Heart right ventricle (tissue), 16 donors: ENCODE results near the gene CCDC181. TPM values are rescaled to one million over a fixed set of nuclear protein-coding genes. Genes with fewer than 3 reads are reported as not detected.
A peak's percentile ranks its signal among the peaks of the same experiment; 100 is the strongest.

ENCODE experiments used
- ATAC-seq, 8 donors: fragments of 200-7000 bp; cut with Tn5 transposase; one replicate each; pipeline ENCODE4 v1.9.1; 2020; ENCODE audit warnings: mild to moderate bottlenecking in 8 of 8, moderate library complexity in 8 of 8, moderate number of reproducible peaks in 1 of 8
- DNase-seq, 2 donors: peaks; one replicate each; pipeline ENCODE4 v3.0.0-alpha.2; 2020
- H3K27ac ChIP-seq, 10 donors: fragments of 200-600 bp; sonication (generic) in 2 of 10; one replicate each; pipeline versions ENCODE4 v1.5.0 to v1.8.0; 2020 to 2022; ENCODE audit warnings: mild to moderate bottlenecking in 3 of 10
- H3K27me3 ChIP-seq, 7 donors: fragments of 200-600 bp; one replicate each; pipeline ENCODE4 v1.8.0; 2021 to 2022; ENCODE audit warnings: mild to moderate bottlenecking in 2 of 7
- H3K36me3 ChIP-seq, 9 donors: fragments of 200-600 bp; sonication (generic) in 1 of 9; one replicate each; pipeline versions ENCODE4 v1.5.0 to v1.8.0; 2020 to 2022; ENCODE audit warnings: mild to moderate bottlenecking in 2 of 9
- H3K4me1 ChIP-seq, 9 donors: fragments of 200-600 bp; sonication (generic) in 1 of 9; one replicate each; pipeline versions ENCODE4 v1.5.0 to v1.8.0; 2020 to 2022; ENCODE audit warnings: mild to moderate bottlenecking in 4 of 9
- H3K4me3 ChIP-seq, 10 donors: fragments of 200-600 bp; sonication (generic) in 2 of 10; one replicate each; pipeline versions ENCODE4 v1.5.0 to v1.8.0; 2020 to 2022; ENCODE audit warnings: mild to moderate bottlenecking in 7 of 10, moderate library complexity in 2 of 10
- H3K9me3 ChIP-seq, 11 donors: fragments of 200-600 bp in 10 of 11; sonication (generic) in 2 of 11; one replicate each; pipeline versions ENCODE4 v1.5.0 to v1.8.0; 2013 to 2022; ENCODE audit warnings: mild to moderate bottlenecking in 2 of 11, control low read depth in 1 of 11, moderate library complexity in 1 of 11
- WGBS, 2 donors: extraction: QIAGEN DNeasy Blood & Tissue Kit; methylation state at CpG; one replicate each; pipeline ENCODE4 v1.1.7; 2013; ENCODE audit warnings: inconsistent platforms in 1 of 2; 5-methylcytosine and 5-hydroxymethylcytosine counted together
- intact Hi-C, 10 donors: fragments of 100-400 bp; cut with DNase I; formaldehyde crosslinking; loops; one replicate each; pipeline versions ENCODE4 v1.11.1 to v1.14.2; 2022
- polyA plus RNA-seq, 2 donors: library from polyadenylated mRNA; stranded (reverse); fragments of 200-250 nt; gene quantifications; one replicate each; pipeline ENCODE4 v1.2.3, GENCODE V29; 2013
- total RNA-seq, 10 donors: library from RNA; stranded (reverse); fragmentation: NEBNext Ultra II Directional in 3 of 10; extraction: Animal tissue kit (Norgen Biotek cat#: 25700) in 3 of 10; gene quantifications; one replicate each; pipeline versions ENCODE4 v1.2.1 to v1.2.4, GENCODE V29; 2021 to 2023
- TF ChIP-seq, protein P1 (sequence below), 9 donors: fragments of 200-600 bp; sonication (generic) in 2 of 9; IDR thresholded peaks; one replicate each; pipeline versions ENCODE4 v1.5.0 to v1.8.0; 2021 to 2022; ENCODE audit warnings: antibody characterized with exemption in 9 of 9, mild to moderate bottlenecking in 5 of 9, moderate library complexity in 1 of 9
- donor health status: Arrhythmogenic right ventricular cardiomyopathy.
- donor health status: ischemic (EF 13 %, LVEDD 7.1; RV severe dilation, severe dysfunction).
- donor health status: healthy with polysubstance abuse.
- donor health status: DM: no; HTN: yes; CAD: no.
- donor health status: DM: no; HTN: no; CAD: no.
- donor health status: ischemic (EF 25% LVEDD 6.9; RV normal size, moderate dysfunction).
- donor health status: ischemic (EF 25% LVEDD 5.7; RV mildly dilated, moderate dysfunction).
- donor health status: healthy.
- donor health status: DM: yes; HTN: yes; CAD: no.
- donor health status: Ischemic cardiomyopathy.
- donor health status: ischemic (EF 35%, LVEDD 5.7; RV mildly dilated, moderate dysfunction).
- donor health status: nonischemic (EF 11% LVEDD 7.7; RV severe dilation, severe dysfunction).
- donor health status: DM: yes; HTN: yes; CAD: no.
- donor health status: PGD.
- donor health status: ischemic (EF 29% LVEDD 5.4; RV normal size, mild dysfunction).
- donor health status: nonischemic (EF 23%, LVEDD 6.1; RV moderate dilation, normal function).

CCDC181 gene
- total and polyA plus RNA-seq, 12 donors, result 0.51 to 1.5 (median 0.96) TPM

DNA sequence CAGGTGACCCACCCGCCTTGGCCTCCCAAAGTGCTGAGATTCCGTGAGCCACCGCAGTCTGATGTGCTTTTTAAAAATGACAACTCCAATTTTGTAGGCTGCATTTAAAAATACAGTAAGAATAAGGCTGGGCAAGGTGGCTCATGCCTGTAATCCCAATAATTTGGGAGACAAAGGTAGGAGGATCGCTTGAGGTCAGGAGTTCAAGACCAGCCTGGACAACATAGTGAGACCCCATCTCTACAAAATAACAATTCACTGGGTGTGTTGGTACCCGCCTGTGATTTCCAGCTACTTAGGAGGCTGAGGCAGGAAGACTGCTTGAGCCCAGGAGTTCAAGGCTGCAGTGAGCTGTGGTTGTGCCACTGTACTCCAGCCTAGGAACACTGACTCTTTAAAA lies 35.1 kb upstream of the CCDC181 start:
- peaks cover 0 to 7% (median 0%) of the 10 kb centered on the region in 7 donors for H3K27me3 ChIP-seq
- H3K9me3 ChIP-seq, result peaks cover 0 to 12% (median 5%) of the 10 kb centered on the region in 11 donors
- intact Hi-C loops, result loop anchor here in 1 of 10 donors (10.0 kb wide), 1 partner anchor 82 kb away; no protein-coding TSS in a partner anchor
- H3K27ac ChIP-seq, result no peak overlapping the region
- ATAC-seq (no peak), DNase-seq (no peak)
- peaks cover 0 to 24% (median 4%) of the 10 kb centered on the region in 9 donors for H3K36me3 ChIP-seq
- TF ChIP-seq, protein P1, sequence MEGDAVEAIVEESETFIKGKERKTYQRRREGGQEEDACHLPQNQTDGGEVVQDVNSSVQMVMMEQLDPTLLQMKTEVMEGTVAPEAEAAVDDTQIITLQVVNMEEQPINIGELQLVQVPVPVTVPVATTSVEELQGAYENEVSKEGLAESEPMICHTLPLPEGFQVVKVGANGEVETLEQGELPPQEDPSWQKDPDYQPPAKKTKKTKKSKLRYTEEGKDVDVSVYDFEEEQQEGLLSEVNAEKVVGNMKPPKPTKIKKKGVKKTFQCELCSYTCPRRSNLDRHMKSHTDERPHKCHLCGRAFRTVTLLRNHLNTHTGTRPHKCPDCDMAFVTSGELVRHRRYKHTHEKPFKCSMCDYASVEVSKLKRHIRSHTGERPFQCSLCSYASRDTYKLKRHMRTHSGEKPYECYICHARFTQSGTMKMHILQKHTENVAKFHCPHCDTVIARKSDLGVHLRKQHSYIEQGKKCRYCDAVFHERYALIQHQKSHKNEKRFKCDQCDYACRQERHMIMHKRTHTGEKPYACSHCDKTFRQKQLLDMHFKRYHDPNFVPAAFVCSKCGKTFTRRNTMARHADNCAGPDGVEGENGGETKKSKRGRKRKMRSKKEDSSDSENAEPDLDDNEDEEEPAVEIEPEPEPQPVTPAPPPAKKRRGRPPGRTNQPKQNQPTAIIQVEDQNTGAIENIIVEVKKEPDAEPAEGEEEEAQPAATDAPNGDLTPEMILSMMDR (IDR thresholded peaks at IDR 0.05), result no peak
- H3K4me3 ChIP-seq, result no peak overlapping the region
- WGBS, 2 donors, result 96 to 97% methylated on average over 5 of the region's 5 CpGs
- H3K4me1 ChIP-seq, result peaks cover 0 to 11% (median 0%) of the 10 kb centered on the region in 9 donors

DNA sequence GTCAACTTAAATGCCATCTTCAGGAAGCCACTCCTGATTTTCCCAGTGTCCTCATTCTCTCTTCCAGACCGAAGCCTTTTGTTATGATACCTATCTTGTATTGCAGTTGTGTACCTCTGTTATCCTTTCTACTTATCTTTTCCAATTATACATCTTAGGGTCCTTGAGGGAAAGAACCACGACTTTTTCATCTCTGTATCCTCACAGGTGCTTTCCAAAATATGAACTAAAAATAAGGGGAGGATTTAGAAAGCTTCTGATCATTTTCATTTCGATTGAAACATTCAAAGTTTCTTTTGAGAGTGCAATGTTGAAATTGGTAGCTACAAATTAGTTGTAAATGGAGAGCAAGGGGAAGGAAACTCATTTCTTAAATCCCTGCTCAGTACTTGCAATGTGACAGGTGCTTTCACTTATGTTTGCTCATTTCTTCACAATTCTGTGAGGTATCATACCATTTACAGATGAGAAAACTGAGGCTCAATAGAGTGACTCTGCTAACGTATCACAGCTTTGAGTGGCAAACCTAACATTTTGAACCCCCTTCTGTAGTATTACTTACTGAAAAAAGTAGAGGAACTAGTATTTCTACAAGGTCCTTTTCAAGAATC lies 34.2 kb upstream of the CCDC181 start:
- H3K27ac ChIP-seq, result no peak overlapping the region
- intact Hi-C loops, result loop anchor here in 1 of 10 donors (10.0 kb wide), 1 partner anchor 83 kb away; no protein-coding TSS in a partner anchor
- 81 to 86% methylated on average over 4 of the region's 4 CpGs for WGBS, 2 donors
- H3K27me3 ChIP-seq, result peaks cover 0 to 7% (median 0%) of the 10 kb centered on the region in 7 donors
- ATAC-seq (no peak), DNase-seq (no peak)
- TF ChIP-seq, protein P1 (IDR thresholded peaks at IDR 0.05), result no peak
- H3K9me3 ChIP-seq, result peaks cover 0 to 21% (median 11%) of the 10 kb centered on the region in 11 donors
- peaks cover 0 to 19% (median 4%) of the 10 kb centered on the region in 9 donors for H3K36me3 ChIP-seq
- peaks cover 0 to 11% (median 0%) of the 10 kb centered on the region in 9 donors for H3K4me1 ChIP-seq
- H3K4me3 ChIP-seq, result no peak overlapping the region

DNA sequence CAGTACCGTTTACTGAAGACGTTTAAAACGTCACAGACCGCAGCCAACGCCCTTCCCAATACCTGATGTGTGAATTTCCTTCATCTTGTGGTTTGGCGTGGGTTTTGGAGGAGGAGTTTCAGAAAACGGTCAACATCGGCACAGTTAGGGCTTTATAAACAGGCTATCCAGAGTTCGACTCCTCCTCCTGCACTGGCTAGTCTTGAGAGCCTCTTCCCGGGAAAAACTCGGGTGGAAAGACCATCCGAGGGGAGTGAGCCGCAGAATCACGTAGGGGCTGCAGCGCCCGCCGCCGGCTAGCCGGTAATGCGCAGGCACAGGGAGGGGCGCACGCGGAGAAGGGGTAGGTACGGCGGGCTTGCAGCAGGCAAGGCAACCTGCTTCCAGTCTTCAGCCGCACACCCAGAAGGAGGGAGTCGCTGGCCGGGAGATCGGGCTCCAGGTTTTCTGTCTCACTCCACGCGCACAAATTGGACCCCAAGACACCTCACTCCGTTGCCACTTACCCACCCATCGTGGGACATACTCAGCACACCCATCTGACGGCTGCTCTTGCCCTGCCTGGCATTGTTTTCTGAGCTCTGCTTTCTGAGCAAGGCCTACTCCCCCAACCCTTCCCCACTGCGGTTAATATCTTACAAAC lies 33.0 kb upstream of the CCDC181 start:
- H3K4me3 ChIP-seq, result peak overlapping the region in 8 of 10 donors; percentile 6 to 46 (median 38)
- peaks cover 0 to 11% (median 0%) of the 10 kb centered on the region in 9 donors for H3K4me1 ChIP-seq
- ATAC-seq, result peak in 7 of 8 donors; percentile 27 to 69 (median 49)
- H3K27me3 ChIP-seq, result peaks cover 0 to 7% (median 0%) of the 10 kb centered on the region in 7 donors
- H3K9me3 ChIP-seq, result peaks cover 0 to 25% (median 11%) of the 10 kb centered on the region in 11 donors
- H3K27ac ChIP-seq, result no peak overlapping the region
- DNase-seq, result no peak
- peaks cover 0 to 7% (median 3%) of the 10 kb centered on the region in 9 donors for H3K36me3 ChIP-seq
- TF ChIP-seq, protein P1 (IDR thresholded peaks at IDR 0.05), result no peak
- intact Hi-C loops, result loop anchor here in 1 of 10 donors (10.0 kb wide), 1 partner anchor 84 kb away; no protein-coding TSS in a partner anchor
- WGBS, 2 donors, result 8 to 9% methylated on average over 32 to 35 of the region's 35 CpGs

DNA sequence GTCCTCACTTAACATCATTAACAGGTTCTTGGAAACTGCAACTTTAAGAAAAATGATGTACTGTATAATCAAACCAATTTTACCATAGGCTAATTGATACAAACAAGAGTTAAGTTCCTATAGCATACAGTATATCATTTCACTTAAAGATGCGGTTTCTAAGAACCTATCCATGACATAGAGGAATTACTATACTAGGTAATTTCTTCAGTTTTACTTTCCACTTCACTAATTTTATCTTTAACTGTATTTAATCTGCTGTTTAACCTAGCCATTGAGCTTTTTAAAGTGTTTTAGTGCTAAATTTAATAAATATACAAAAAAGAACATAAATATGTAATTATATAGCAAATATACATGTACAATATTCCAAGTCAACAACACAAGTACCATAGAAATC lies 30.2 kb upstream of the CCDC181 start:
- H3K4me3 ChIP-seq, result no peak overlapping the region
- 97 to 100% methylated on average over 1 of the region's 1 CpG for WGBS, 2 donors
- DNase-seq, result no peak
- peaks cover 0 to 25% (median 11%) of the 10 kb centered on the region in 11 donors for H3K9me3 ChIP-seq
- H3K27ac ChIP-seq, result no peak overlapping the region
- TF ChIP-seq, protein P1 (IDR thresholded peaks at IDR 0.05), result no peak
- H3K27me3 ChIP-seq, result peaks cover 0 to 7% (median 0%) of the 10 kb centered on the region in 7 donors
- intact Hi-C loops, result no loop called here
- no peaks in the 10 kb centered on the region for H3K36me3 ChIP-seq
- H3K4me1 ChIP-seq, result peaks cover 0 to 11% (median 0%) of the 10 kb centered on the region in 9 donors
- ATAC-seq, result no peak
